PC-9 (cell line): Measurements from ENCODE around the gene SNRNP70.

Experiments
- CTCF ChIP-seq: fragments of 200-600 bp; sonication (generic); conservative IDR thresholded peaks from 2 replicates; pipeline ENCODE4 v1.6.1; 2017; ENCODE audit warnings: mixed run types, antibody characterized with exemption, mild to moderate bottlenecking, moderate library complexity
- EZH2 ChIP-seq: fragments of 200-600 bp; sonication (generic); IDR thresholded peaks from 2 replicates; pipeline ENCODE4 v1.8.0; 2017; ENCODE audit warnings: antibody characterized with exemption, low read depth

- TF ChIP-seq CTCF (no peak), EZH2 (no peak)
Measured at GRCh38 chr19:49102303-49102702, 17.1 kb downstream of the SNRNP70 start.
